ENCODE measurements around the gene RNU7-1. TPM values are rescaled to one million over a fixed set of nuclear protein-coding genes. Genes with fewer than 3 reads are reported as not detected.

RNU7-1 gene
- total and polyA plus RNA-seq, 10 of the 15 experiments (the other 5 are each of a cell fraction or from before 2014, with no cell fraction given) = not detected

GRCh38 chr12:6974180-6974579, 30.6 kb downstream of the RNU7-1 start:
- peaks cover 23 to 37% of the 10 kb centered on the region in 2 experiments for H3K36me3 ChIP-seq (ENCODE audit: control insufficient read depth in 2 of 2, insufficient read depth in 2 of 2, low read length in 1 of 2)
- ChIA-PET SMC1A (ENCODE audit: uncharacterized antibody, unreplicated experiment) (interaction anchor here (1.2 to 1.4 kb wide), 3 partner anchors 27 to 137 kb away, joined by 3 to 6 read pairs (median 4); partner anchors contain the start of gene C1RL), CTCF (interaction anchor here (0.8 to 2.5 kb wide), 5 partner anchors 44 to 139 kb away, joined by 3 to 13 read pairs (median 4); partner anchors contain the start of genes C1RL and LPCAT3), RAD21 (ENCODE audit: unreplicated experiment) (interaction anchor here (1.3 kb wide), 1 partner anchor 30 kb away, joined by 4 read pairs; the partner anchor contains the start of genes C12orf57 and RNU7-1), POLR2A (interaction anchor here (0.9 to 1.9 kb wide), 2 partner anchors 29 to 44 kb away, joined by 3 to 7 read pairs; partner anchors contain the start of gene LPCAT3)
- H3K4me3 ChIP-seq = no peak overlapping the region
- H3K79me2 ChIP-seq (ENCODE audit: control insufficient read depth, insufficient read depth, low read length) = peaks cover 39% of the 10 kb centered on the region
- H3K27ac ChIP-seq (ENCODE audit: control insufficient read depth, insufficient read depth) = no peak overlapping the region
- 57% methylated on average over 6 of the region's 6 CpGs for WGBS (ENCODE audit: insufficient coverage, insufficient replicate concordance, low lambda C conversion rate, missing lambda C conversion rate)
- intact Hi-C loops (cut with micrococcal nuclease; ENCODE audit: unreplicated experiment) (loop anchor here (5.0 kb wide), 2 partner anchors 43 to 118 kb away; partner anchors contain the start of genes C1R and LPCAT3), in situ Hi-C loops (cut with MboI) (loop anchor here (25.0 kb wide), 1 partner anchor 1663 kb away; no protein-coding TSS in a partner anchor)
- H3K4me1 ChIP-seq (ENCODE audit: control insufficient read depth, insufficient read depth, low read length) = peaks cover 20% of the 10 kb centered on the region
- H2AFZ ChIP-seq (ENCODE audit: control insufficient read depth, low read depth, low read length) = no peak overlapping the region
- H3K4me2 ChIP-seq (ENCODE audit: control insufficient read depth, insufficient read depth) = no peak overlapping the region; the same call in 1 of the 2 replicates
- ATAC-seq (no peak), DNase-seq (ENCODE audit: low read depth, low spot score) (no peak), FAIRE-seq (no peak)
- no peaks in the 10 kb centered on the region for H3K9me3 ChIP-seq (replicated peaks; ENCODE audit: control insufficient read depth, insufficient read depth, low read length)
- TF ChIP-seq CREB1 (IDR thresholded peaks at IDR 0.05; ENCODE audit: low read depth) = no peak
- TF ChIP-seq POLR2A (IDR thresholded peaks at IDR 0.05; ENCODE audit: low read depth, low read length) = 0 out of 2 replicates have a peak, but pooled peaks have one; percentile 26
- peak; percentile 47; the same call in 1 of the 2 replicates for TF ChIP-seq SMAD5 (IDR thresholded peaks at IDR 0.05; ENCODE audit: low read depth)
- TF ChIP-seq, protein P1, sequence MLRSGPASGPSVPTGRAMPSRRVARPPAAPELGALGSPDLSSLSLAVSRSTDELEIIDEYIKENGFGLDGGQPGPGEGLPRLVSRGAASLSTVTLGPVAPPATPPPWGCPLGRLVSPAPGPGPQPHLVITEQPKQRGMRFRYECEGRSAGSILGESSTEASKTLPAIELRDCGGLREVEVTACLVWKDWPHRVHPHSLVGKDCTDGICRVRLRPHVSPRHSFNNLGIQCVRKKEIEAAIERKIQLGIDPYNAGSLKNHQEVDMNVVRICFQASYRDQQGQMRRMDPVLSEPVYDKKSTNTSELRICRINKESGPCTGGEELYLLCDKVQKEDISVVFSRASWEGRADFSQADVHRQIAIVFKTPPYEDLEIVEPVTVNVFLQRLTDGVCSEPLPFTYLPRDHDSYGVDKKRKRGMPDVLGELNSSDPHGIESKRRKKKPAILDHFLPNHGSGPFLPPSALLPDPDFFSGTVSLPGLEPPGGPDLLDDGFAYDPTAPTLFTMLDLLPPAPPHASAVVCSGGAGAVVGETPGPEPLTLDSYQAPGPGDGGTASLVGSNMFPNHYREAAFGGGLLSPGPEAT (IDR thresholded peaks at IDR 0.05; ENCODE audit: low read depth) = no peak
- H3K27me3 ChIP-seq (replicated peaks in 1 of 2; ENCODE audit: control insufficient read depth in 2 of 2, insufficient read depth in 2 of 2, low read length in 1 of 2) = no peaks in the 10 kb centered on the region
- BruUV-seq (replicated peaks) = no TSS peak
- H3K9ac ChIP-seq (ENCODE audit: control insufficient read depth, insufficient read depth, low read length) = no peak overlapping the region
- H4K20me1 ChIP-seq (ENCODE audit: control insufficient read depth, insufficient read depth) = no peaks in the 10 kb centered on the region; the same call in 1 of the 2 replicates

Measured in GM12878 (cell line).